Endodermal cell (in vitro differentiated cells): ENCODE measurements around the gene MGAT5. TPM values are rescaled to one million over a fixed set of nuclear protein-coding genes. Genes with fewer than 3 reads are reported as not detected.
A peak's percentile ranks its signal among the peaks of the same experiment; 100 is the strongest.

ENCODE experiments used
- DNase-seq: peaks from one replicate; pipeline ENCODE4 v3.0.0-alpha.2; 2017
- H3K27ac ChIP-seq: 2 replicates; pipeline ENCODE4 v1.5.1; 2013; ENCODE audit warnings: mild to moderate bottlenecking, low read depth, low read length, moderate library complexity
- H3K27me3 ChIP-seq: 2 replicates; pipeline ENCODE4 v1.6.1; 2013; ENCODE audit warnings: mild to moderate bottlenecking, low read length, moderate library complexity; ENCODE audit not compliant: insufficient read depth, control insufficient read depth, poor library complexity, severe bottlenecking
- H3K36me3 ChIP-seq: 2 replicates; pipeline ENCODE4 v1.7.0; 2013; ENCODE audit warnings: mild to moderate bottlenecking, low read length, moderate library complexity; ENCODE audit not compliant: control insufficient read depth, insufficient read depth
- H3K4me1 ChIP-seq: one replicate; pipeline ENCODE4 v1.7.0; 2013; ENCODE audit warnings: low read length; ENCODE audit not compliant: control insufficient read depth, insufficient read depth
- H3K4me3 ChIP-seq: 2 replicates; pipeline ENCODE4 v1.5.1; 2013; ENCODE audit warnings: mild to moderate bottlenecking, low read length, moderate library complexity
- H3K9ac ChIP-seq: 2 replicates; pipeline ENCODE4 v1.6.1; 2013; ENCODE audit warnings: mild to moderate bottlenecking, low read length, moderate library complexity; ENCODE audit not compliant: poor library complexity, severe bottlenecking; ENCODE audit errors: extremely low read depth
- H3K9me3 ChIP-seq: 2 replicates; pipeline ENCODE4 v1.6.1; 2013; ENCODE audit warnings: mild to moderate bottlenecking, low read length, moderate library complexity; ENCODE audit not compliant: control insufficient read depth
- H3K27ac Mint-ChIP-seq: 2 replicates; pipeline ENCODE4 v1.8.0; 2020; ENCODE audit warnings: mixed read lengths
- H3K27me3 Mint-ChIP-seq: 2 replicates; pipeline ENCODE4 v1.8.0; 2021; ENCODE audit warnings: mild to moderate bottlenecking, mixed read lengths; ENCODE audit not compliant: insufficient read depth
- H3K36me3 Mint-ChIP-seq: 2 replicates; pipeline ENCODE4 v1.8.0; 2020; ENCODE audit warnings: low read depth, mixed read lengths
- H3K4me1 Mint-ChIP-seq: 2 replicates; pipeline ENCODE4 v1.8.0; 2020; ENCODE audit warnings: mixed read lengths
- H3K4me3 Mint-ChIP-seq: 2 replicates; pipeline ENCODE4 v1.8.0; 2020; ENCODE audit warnings: mild to moderate bottlenecking, moderate library complexity, mixed read lengths
- H3K9me3 Mint-ChIP-seq: 2 replicates; pipeline ENCODE4 v1.8.0; 2020; ENCODE audit warnings: mild to moderate bottlenecking, mixed read lengths
- WGBS, 2 experiments: methylation state at CpG; one replicate each; pipeline versions ENCODE4 v1.1.5 to v1.1.7; 2013; ENCODE audit warnings: missing lambda C conversion rate in 2 of 2, mixed read lengths in 1 of 2; ENCODE audit not compliant: insufficient coverage in 1 of 2, insufficient read length in 1 of 2; 5-methylcytosine and 5-hydroxymethylcytosine counted together
- total RNA-seq, 2 donors: library from RNA; stranded (reverse); fragmentation: NEBNext Ultra II Directional in 1 of 2; extraction: Animal tissue kit (Norgen Biotek cat#: 25700) in 1 of 2; gene quantifications; 2 replicates in 1 of 2; 3 replicates in 1 of 2; pipeline ENCODE4 v1.2.1, GENCODE V29; 2021
- TF ChIP-seq, protein P1 (sequence below): fragments of 200-600 bp; sonication (generic); conservative IDR thresholded peaks from 2 replicates; pipeline ENCODE4 v1.5.0; 2021; ENCODE audit warnings: antibody characterized with exemption, mild to moderate bottlenecking

Gene MGAT5
- total RNA-seq, 2 donors from 2014 or later = 57.2 to 78.4 TPM

GRCh38 chr2:134420259-134420658 lies 166.4 kb downstream of the MGAT5 start:
- H3K4me1 ChIP-seq = no peaks in the 10 kb centered on the region

DNA sequence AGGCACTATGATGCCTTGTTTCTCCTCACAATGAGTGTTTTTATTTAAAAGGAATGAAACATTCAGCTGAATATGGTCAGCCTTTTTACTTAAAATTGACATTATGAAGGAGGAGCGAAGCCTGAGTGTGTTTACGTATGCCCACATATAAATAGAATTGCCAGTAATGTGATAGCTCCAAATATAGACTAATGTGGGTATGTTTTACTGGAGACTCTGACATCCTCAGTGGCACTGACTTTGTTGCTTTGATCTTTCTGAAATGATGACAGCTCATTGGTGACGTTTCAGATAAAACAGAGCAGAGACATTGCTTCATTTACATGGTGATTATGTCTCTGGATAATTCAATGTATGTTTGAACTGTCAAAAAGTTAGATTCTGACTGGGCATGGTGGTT lies 167.0 kb downstream of the MGAT5 start:
- 87 to 100% methylated on average over 3 of the region's 3 CpGs for WGBS, 2 experiments
- H3K9ac ChIP-seq = no peak overlapping the region

More at GRCh38 chr2:134420259-134420658, 166.4 kb downstream of the MGAT5 start:
- no peak overlapping the region for H3K27ac ChIP-seq
- no peaks in the 10 kb centered on the region for H3K27me3 ChIP-seq
- Mint-ChIP-seq H3K27ac (peak overlapping the region; percentile 39), H3K27me3 (no peaks in the 10 kb centered on the region), H3K9me3 (no peaks in the 10 kb centered on the region), H3K4me3 (no peak overlapping the region), H3K36me3 (peaks cover 9% of the 10 kb centered on the region), H3K4me1 (peaks cover 9% of the 10 kb centered on the region)
- no peaks in the 10 kb centered on the region for H3K9me3 ChIP-seq
- no peak overlapping the region for H3K9ac ChIP-seq
- peak; percentile 66 for DNase-seq
- 58 to 78% methylated on average over 6 to 7 of the region's 7 CpGs for WGBS, 2 experiments
- peaks cover 13% of the 10 kb centered on the region for H3K36me3 ChIP-seq
- H3K4me3 ChIP-seq = no peak overlapping the region
- TF ChIP-seq, protein P1, sequence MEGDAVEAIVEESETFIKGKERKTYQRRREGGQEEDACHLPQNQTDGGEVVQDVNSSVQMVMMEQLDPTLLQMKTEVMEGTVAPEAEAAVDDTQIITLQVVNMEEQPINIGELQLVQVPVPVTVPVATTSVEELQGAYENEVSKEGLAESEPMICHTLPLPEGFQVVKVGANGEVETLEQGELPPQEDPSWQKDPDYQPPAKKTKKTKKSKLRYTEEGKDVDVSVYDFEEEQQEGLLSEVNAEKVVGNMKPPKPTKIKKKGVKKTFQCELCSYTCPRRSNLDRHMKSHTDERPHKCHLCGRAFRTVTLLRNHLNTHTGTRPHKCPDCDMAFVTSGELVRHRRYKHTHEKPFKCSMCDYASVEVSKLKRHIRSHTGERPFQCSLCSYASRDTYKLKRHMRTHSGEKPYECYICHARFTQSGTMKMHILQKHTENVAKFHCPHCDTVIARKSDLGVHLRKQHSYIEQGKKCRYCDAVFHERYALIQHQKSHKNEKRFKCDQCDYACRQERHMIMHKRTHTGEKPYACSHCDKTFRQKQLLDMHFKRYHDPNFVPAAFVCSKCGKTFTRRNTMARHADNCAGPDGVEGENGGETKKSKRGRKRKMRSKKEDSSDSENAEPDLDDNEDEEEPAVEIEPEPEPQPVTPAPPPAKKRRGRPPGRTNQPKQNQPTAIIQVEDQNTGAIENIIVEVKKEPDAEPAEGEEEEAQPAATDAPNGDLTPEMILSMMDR = no peak

DNA sequence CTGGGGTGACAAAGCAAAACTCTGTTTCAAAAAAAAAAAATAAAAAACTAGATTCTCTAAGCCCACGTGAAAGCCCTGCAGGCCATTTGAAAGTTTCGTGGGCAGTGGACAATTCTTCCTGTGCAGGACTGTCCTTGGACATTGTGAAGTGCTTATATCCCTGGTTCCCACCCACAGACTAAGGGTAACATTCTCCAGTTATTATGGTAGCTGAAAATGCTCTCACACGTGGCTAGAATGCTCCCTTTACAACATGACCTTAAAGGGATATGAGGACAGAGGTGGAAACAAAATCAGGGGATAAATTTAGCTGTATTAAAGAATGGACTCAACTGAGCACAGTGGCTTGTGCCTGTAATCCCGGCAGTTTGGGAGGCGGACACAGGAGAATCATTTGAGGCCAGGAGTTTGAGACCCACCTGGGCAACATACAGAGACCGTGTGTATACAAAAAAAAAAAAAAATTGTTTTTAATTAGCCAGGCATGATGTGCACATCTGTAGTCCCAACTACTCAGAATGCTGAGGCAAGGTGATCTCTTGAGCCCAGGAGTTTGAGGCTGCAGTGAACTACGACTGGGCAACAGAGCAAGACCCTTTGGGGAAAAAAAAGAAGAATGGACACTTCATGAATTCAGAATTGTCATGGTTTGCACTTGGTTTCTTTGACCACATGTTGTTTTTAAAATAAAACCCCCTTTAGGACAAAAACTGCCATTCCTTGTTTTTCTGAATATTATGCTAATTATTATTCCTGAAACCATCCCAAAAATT lies 167.9 kb downstream of the MGAT5 start:
- TF ChIP-seq, protein P1 = no peak
- H3K27ac ChIP-seq = no peak overlapping the region
- peaks cover 13% of the 10 kb centered on the region for H3K36me3 ChIP-seq
- H3K4me3 ChIP-seq = no peak overlapping the region
- peaks cover 9% of the 10 kb centered on the region for H3K4me1 Mint-ChIP-seq
- 90 to 91% methylated on average over 6 to 7 of the region's 7 CpGs for WGBS, 2 experiments
- H3K27ac Mint-ChIP-seq = no peak overlapping the region
- peaks cover 9% of the 10 kb centered on the region for H3K36me3 Mint-ChIP-seq
- H3K27me3 ChIP-seq = no peaks in the 10 kb centered on the region
- H3K9ac ChIP-seq = no peak overlapping the region
- H3K4me3 Mint-ChIP-seq = no peak overlapping the region
- DNase-seq = no peak
- no peaks in the 10 kb centered on the region for H3K9me3 Mint-ChIP-seq
- H3K4me1 ChIP-seq = no peaks in the 10 kb centered on the region
- no peaks in the 10 kb centered on the region for H3K9me3 ChIP-seq
- H3K27me3 Mint-ChIP-seq = no peaks in the 10 kb centered on the region

More for the DNA sequence above, 167.0 kb downstream of the MGAT5 start:
- Histone ChIP-seq H3K4me1 (no peaks in the 10 kb centered on the region), H3K27ac (no peak overlapping the region), H3K36me3 (peaks cover 13% of the 10 kb centered on the region), H3K27me3 (no peaks in the 10 kb centered on the region), H3K9me3 (no peaks in the 10 kb centered on the region), H3K4me3 (no peak overlapping the region)
- H3K9me3 Mint-ChIP-seq = no peaks in the 10 kb centered on the region
- peaks cover 9% of the 10 kb centered on the region for H3K4me1 Mint-ChIP-seq
- no peak overlapping the region for H3K27ac Mint-ChIP-seq
- no peak for DNase-seq
- no peaks in the 10 kb centered on the region for H3K27me3 Mint-ChIP-seq
- TF ChIP-seq, protein P1 = no peak
- no peak overlapping the region for H3K4me3 Mint-ChIP-seq
- H3K36me3 Mint-ChIP-seq = peaks cover 9% of the 10 kb centered on the region
